Activated CD4-positive, alpha-beta memory T cell treated with anti-CD3 and anti-CD28 coated beads for 36 hours (primary cell): ENCODE measurements around the gene UPP2. TPM values are rescaled to one million over a fixed set of nuclear protein-coding genes. Genes with fewer than 3 reads are reported as not detected.

ENCODE experiments used
- CTCF ChIA-PET: fragments of 350-600 bp; sonication (Branson Sonifier 250); formaldehyde crosslinking; loops from one replicate; lab custom pipeline; 2021; ENCODE audit warnings: antibody characterized with exemption, inconsistent platforms; lab: Charles Lee
- POLR2A ChIA-PET: fragments of 350-600 bp; sonication (Branson Sonifier 250); formaldehyde crosslinking; loops from one replicate; lab custom pipeline; 2021; ENCODE audit warnings: antibody characterized with exemption; lab: Charles Lee
- DNase-seq: peaks from one replicate; pipeline ENCODE4 v3.0.0-alpha.2; 2020
- H3K27ac Mint-ChIP-seq: one replicate; pipeline ENCODE4 v1.8.0; 2021; ENCODE audit warnings: mixed read lengths
- H3K27me3 Mint-ChIP-seq: one replicate; pipeline ENCODE4 v1.8.0; 2021; ENCODE audit warnings: mixed read lengths
- H3K36me3 Mint-ChIP-seq: one replicate; pipeline ENCODE4 v1.8.0; 2021; ENCODE audit warnings: mixed read lengths
- H3K4me1 Mint-ChIP-seq: one replicate; pipeline ENCODE4 v1.8.0; 2021; ENCODE audit warnings: low read depth, mixed read lengths
- H3K4me3 Mint-ChIP-seq: one replicate; pipeline ENCODE4 v1.8.0; 2021; ENCODE audit warnings: mild to moderate bottlenecking, mixed read lengths
- H3K9me3 Mint-ChIP-seq: one replicate; pipeline ENCODE4 v1.8.0; 2021; ENCODE audit warnings: mixed read lengths
- intact Hi-C: fragments of 100-400 bp; cut with micrococcal nuclease; formaldehyde crosslinking; loops from one replicate; pipeline ENCODE4 v1.15.1; 2023
- total RNA-seq, 2 experiments: library from RNA; stranded (reverse); gene quantifications; one replicate each; pipeline ENCODE4 v1.2.3, GENCODE V29; 2021

The UPP2 gene
- total RNA-seq, 2 experiments from 2014 or later = not detected

DNA sequence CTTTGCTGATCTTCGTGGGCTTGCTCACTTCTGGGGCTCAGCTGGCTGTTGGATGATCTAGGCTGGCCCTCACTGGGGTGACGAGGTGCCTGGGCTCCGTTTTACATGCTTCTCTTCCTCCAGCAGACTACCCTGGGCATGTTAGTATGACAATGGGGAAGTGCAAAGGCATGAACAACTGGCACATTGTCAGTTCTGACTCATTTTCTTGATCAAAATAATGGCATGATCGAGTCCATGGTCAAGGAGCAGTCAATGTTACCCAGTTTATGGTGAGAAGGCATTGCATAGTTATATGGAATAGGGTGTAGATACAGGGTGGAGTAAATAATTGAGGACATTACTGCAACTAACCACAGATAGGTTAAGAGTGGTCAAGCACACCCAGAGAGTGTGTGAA lies 10.0 kb upstream of the UPP2 start:
- Mint-ChIP-seq H3K27ac (no peak overlapping the region), H3K36me3 (peaks cover 2% of the 10 kb centered on the region), H3K27me3 (peaks cover 11% of the 10 kb centered on the region), H3K9me3 (peaks cover 17% of the 10 kb centered on the region), H3K4me1 (no peaks in the 10 kb centered on the region), H3K4me3 (no peak overlapping the region)
- POLR2A ChIA-PET = no interaction called here
- CTCF ChIA-PET = interaction anchor here (1.1 kb wide), 1 partner anchor 663 kb away, joined by 3 read pairs; no protein-coding TSS in a partner anchor
- intact Hi-C loops = no loop called here
- DNase-seq = no peak

DNA sequence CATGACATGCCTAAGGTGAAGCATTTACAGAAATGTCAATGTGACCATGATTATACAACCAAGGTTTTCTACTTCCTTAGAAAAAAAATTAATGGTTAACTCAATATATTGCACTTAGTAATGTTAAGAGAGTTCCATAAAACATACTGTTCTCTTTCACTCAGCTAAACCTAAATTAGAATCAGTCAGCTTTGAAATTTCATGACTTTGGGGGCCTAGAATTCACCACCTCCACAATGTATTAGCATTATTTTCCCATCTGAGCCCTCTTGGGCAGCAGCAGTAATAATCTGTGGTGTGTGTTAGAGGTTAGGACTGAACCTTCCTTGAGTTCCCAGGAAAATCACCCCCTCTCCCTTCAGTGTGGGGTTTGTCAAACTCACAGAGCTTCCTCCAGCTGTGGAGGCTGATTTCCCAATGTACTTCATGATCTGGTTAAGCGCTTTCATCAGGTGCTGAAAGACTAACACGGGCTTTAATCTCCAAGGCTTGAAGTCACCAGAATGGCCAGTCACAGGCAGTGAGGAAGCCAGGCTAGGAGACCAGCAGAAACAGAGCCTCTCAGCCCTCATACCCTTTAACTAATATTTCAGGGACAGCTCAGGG lies 7.1 kb upstream of the UPP2 start:
- POLR2A ChIA-PET = no interaction called here

DNA sequence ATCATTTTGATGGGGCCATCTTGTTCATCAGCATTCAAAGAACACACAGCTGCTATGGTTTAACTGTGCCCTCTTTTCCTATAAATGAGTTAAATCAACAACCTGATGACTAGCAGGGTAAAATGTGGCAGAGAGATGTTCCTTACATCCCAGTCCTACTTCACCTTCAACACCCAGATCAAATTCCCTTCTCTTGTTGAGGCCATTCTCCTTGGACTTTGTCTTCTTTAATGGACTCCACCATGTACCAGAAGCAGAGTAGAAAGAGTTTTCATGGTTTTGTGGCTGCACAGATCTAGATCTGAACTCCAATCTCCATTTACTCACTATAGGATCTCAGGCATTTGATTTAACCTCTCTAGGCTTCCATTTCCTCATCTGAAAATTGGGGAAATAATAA lies 6.4 kb upstream of the UPP2 start:
- no peak for DNase-seq
- intact Hi-C loops = no loop called here
- H3K27ac Mint-ChIP-seq = no peak overlapping the region
- CTCF ChIA-PET = no interaction called here
- POLR2A ChIA-PET = no interaction called here
- H3K36me3 Mint-ChIP-seq = no peaks in the 10 kb centered on the region
- no peak overlapping the region for H3K4me3 Mint-ChIP-seq
- no peaks in the 10 kb centered on the region for H3K4me1 Mint-ChIP-seq
- H3K27me3 Mint-ChIP-seq = no peaks in the 10 kb centered on the region
- no peaks in the 10 kb centered on the region for H3K9me3 Mint-ChIP-seq

More for the DNA sequence above, 7.1 kb upstream of the UPP2 start:
- DNase-seq = no peak
- H3K4me1 Mint-ChIP-seq = no peaks in the 10 kb centered on the region
- no peak overlapping the region for H3K27ac Mint-ChIP-seq
- no peaks in the 10 kb centered on the region for H3K36me3 Mint-ChIP-seq
- H3K27me3 Mint-ChIP-seq = peaks cover 2% of the 10 kb centered on the region
- no peaks in the 10 kb centered on the region for H3K9me3 Mint-ChIP-seq
- intact Hi-C loops = no loop called here
- H3K4me3 Mint-ChIP-seq = no peak overlapping the region
- CTCF ChIA-PET = no interaction called here

DNA sequence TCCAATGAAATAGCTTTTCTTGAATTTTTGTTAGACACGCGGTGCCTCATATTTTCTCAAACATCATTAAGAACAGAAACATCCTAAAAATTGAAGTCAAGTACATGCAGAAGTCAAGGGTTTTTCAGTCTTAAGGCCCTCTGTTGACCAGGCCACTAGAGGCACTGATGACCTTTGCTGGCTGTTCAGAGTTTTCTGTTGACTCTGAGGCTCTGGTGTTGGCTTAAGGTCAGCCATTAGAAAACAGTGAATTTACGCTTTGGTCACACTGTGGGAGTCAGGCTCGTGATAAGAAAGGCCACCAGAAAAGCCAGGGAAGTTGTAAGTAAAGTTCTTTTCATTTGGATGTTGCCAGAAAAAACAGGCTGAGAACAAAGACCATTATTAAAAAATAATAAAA lies 5.8 kb upstream of the UPP2 start:
- DNase-seq = no peak
- intact Hi-C loops = no loop called here
- H3K9me3 Mint-ChIP-seq = no peaks in the 10 kb centered on the region
- no peak overlapping the region for H3K27ac Mint-ChIP-seq
- no peaks in the 10 kb centered on the region for H3K36me3 Mint-ChIP-seq
- no peak overlapping the region for H3K4me3 Mint-ChIP-seq
- no peaks in the 10 kb centered on the region for H3K27me3 Mint-ChIP-seq
- POLR2A ChIA-PET = no interaction called here
- no peaks in the 10 kb centered on the region for H3K4me1 Mint-ChIP-seq
- CTCF ChIA-PET = no interaction called here

DNA sequence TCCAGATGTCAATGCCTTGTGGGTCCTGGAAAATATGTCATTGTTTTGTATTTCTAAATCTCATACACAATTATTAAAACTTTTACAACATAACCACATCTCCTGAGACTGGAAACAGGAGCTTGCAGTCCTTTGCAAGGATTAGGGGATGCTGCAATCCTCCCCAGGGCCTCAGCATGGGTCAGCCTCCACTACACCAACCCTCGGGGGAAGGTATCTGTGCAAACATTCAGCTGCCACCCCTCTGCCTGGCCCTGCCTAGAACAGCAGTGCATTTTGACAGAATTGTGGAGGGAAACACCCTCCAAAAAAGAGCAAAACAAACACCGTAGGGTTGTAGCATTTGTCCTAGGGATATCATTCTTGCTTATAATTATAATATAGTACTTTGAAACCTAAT lies 4.2 kb upstream of the UPP2 start:
- no peak for DNase-seq
- ChIA-PET POLR2A (no interaction called here), CTCF (no interaction called here)
- H3K4me1 Mint-ChIP-seq = no peaks in the 10 kb centered on the region
- H3K9me3 Mint-ChIP-seq = no peaks in the 10 kb centered on the region
- intact Hi-C loops = no loop called here
- no peak overlapping the region for H3K4me3 Mint-ChIP-seq
- no peak overlapping the region for H3K27ac Mint-ChIP-seq
- no peaks in the 10 kb centered on the region for H3K36me3 Mint-ChIP-seq
- H3K27me3 Mint-ChIP-seq = no peaks in the 10 kb centered on the region

DNA sequence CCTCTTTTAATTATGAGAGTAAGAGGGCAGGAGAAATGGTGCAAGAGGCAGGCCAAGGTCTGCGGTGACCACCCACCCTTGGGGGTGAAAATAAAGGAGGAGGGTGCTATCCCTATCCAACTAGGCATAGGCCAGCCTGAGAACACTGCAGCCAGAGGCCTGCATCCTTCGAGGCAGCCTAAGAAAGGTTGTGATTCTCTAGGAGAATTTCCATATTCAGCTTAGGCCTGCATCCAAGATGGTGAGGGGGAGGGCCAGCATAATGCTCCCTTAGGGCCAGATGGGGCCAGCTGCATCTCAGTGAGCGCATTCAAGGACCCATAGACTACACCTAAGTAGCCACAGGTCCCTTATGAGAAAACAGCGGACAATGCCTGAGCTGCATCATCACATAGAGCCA lies 3.5 kb upstream of the UPP2 start:
- intact Hi-C loops = no loop called here
- Mint-ChIP-seq H3K9me3 (no peaks in the 10 kb centered on the region), H3K4me3 (no peak overlapping the region), H3K36me3 (no peaks in the 10 kb centered on the region), H3K4me1 (no peaks in the 10 kb centered on the region), H3K27me3 (no peaks in the 10 kb centered on the region), H3K27ac (no peak overlapping the region)
- no peak for DNase-seq
- CTCF ChIA-PET = no interaction called here
- POLR2A ChIA-PET = no interaction called here

DNA sequence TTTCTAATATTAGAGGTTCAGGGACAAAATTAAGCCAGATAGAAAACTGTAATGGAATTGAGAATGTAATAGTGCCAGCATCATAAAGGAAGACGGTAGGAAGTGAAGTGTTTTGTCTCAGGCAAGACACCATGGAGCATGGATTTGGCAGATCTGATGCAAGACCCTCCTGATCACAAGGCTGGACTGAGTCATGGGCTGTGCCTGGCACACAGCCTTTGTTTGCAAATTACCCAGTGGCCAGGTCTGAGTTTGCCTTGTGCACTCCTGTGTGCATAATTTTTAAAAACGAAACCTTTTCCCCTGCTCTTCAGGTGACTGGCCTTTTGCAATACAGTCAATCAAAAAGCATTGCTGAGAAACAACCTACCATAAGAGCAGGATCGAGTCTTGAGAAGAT lies 2.0 kb upstream of the UPP2 start:
- Mint-ChIP-seq H3K27me3 (peaks cover 2% of the 10 kb centered on the region), H3K9me3 (no peaks in the 10 kb centered on the region), H3K4me1 (no peaks in the 10 kb centered on the region), H3K27ac (no peak overlapping the region), H3K36me3 (no peaks in the 10 kb centered on the region), H3K4me3 (no peak overlapping the region)
- intact Hi-C loops = no loop called here
- DNase-seq = no peak
- ChIA-PET POLR2A (no interaction called here), CTCF (no interaction called here)

DNA sequence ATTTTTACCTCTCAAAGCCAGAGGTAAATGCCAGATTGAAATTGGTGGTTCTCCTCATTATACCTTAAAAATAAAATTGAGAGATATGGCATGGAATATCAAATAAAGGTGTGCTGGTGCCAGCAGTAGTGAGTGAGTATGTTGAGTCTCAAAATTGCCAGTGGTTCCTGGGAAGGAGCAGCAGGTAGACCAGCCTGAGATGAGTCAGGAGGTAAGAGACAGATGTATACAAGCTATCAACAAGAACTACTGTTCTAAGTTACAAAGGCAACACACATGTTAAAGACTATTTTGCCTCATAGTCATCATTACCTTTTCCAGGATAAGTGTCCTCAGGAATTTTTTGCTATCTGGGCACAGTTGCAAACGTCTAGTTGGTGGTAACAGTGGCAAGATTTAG lies 1.3 kb upstream of the UPP2 start:
- peaks cover 4% of the 10 kb centered on the region for H3K27me3 Mint-ChIP-seq
- no peak overlapping the region for H3K27ac Mint-ChIP-seq
- ChIA-PET CTCF (no interaction called here), POLR2A (no interaction called here)
- no peak for DNase-seq
- H3K4me1 Mint-ChIP-seq = no peaks in the 10 kb centered on the region
- H3K9me3 Mint-ChIP-seq = no peaks in the 10 kb centered on the region
- H3K36me3 Mint-ChIP-seq = no peaks in the 10 kb centered on the region
- intact Hi-C loops = no loop called here
- no peak overlapping the region for H3K4me3 Mint-ChIP-seq

DNA sequence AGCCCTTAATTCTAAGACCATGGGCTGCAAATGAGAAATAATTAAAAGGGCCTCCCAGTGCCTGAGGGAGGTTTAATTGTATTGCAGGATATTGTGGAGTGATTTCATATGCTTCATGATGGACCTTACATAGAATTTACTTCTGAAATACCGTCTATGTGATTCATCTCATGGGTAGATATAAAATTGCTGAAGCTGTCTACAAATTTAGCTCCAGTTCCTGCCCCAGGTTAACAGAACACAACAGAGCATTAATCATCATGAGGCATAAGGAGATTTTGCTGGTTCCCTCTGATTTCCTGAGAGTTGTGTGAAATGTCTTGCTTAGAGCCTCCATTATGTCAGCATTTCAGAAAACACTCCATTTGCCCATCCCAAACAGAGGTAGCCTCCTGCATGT lies 770 bp downstream of the UPP2 start:
- H3K27me3 Mint-ChIP-seq = peaks cover 6% of the 10 kb centered on the region
- no peaks in the 10 kb centered on the region for H3K36me3 Mint-ChIP-seq
- ChIA-PET POLR2A (no interaction called here), CTCF (no interaction called here)
- intact Hi-C loops = no loop called here
- H3K4me3 Mint-ChIP-seq = no peak overlapping the region
- DNase-seq = no peak
- H3K9me3 Mint-ChIP-seq = no peaks in the 10 kb centered on the region
- no peaks in the 10 kb centered on the region for H3K4me1 Mint-ChIP-seq
- H3K27ac Mint-ChIP-seq = no peak overlapping the region

DNA sequence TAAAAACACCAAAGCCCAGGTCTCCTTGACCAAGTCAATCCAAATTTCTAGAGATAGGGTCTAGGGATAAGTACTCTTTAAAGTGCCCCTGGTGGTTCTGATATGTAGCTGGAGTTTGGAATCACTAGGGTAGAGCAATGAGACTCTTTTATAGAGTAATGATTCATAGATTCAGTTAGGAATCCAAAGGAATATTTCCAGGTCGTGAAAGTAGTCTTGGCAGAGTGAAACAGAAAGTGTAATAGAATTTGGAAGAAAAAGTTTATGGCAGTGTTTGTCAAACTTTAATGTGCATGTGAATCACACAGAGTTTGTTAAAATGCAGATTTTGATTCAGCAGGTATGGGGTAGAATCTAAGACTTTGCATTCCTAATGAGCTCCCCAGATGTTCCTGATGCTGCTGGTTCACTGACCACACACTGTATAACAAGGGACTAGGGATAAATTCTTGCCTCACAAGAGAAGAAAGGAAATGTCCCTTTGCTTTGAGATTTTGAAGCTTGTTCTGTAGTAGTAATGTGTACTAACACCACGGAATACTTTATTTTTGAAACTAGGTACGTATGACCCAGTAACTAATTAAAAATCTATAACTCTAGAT lies 1.8 kb downstream of the UPP2 start:
- Mint-ChIP-seq H3K27ac (no peak overlapping the region), H3K9me3 (no peaks in the 10 kb centered on the region), H3K36me3 (no peaks in the 10 kb centered on the region), H3K4me1 (no peaks in the 10 kb centered on the region), H3K4me3 (no peak overlapping the region), H3K27me3 (peaks cover 6% of the 10 kb centered on the region)
- intact Hi-C loops = no loop called here
- POLR2A ChIA-PET = no interaction called here
- CTCF ChIA-PET = no interaction called here
- DNase-seq = no peak

DNA sequence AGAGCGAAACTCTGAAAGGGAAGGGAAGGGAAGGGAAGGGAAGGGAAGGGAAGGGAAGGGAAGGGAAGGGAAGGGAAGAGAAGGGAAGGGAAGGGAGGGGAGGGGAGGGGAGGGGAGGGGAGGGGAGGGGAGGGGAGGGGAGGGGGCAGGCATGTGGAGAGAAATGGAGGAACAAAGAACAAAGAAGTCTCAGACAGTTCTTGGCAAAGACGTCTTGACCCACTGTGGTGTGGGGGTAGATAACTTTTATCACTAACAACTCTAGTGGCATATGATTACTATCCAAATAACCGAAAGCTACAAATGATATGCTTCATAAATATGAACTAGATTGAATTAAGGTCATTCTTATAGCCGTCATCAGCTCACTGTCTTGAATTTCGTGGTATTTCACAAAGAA lies 3.2 kb downstream of the UPP2 start:
- H3K9me3 Mint-ChIP-seq = no peaks in the 10 kb centered on the region
- no peaks in the 10 kb centered on the region for H3K4me1 Mint-ChIP-seq
- intact Hi-C loops = no loop called here
- DNase-seq = no peak
- H3K27ac Mint-ChIP-seq = no peak overlapping the region
- ChIA-PET POLR2A (no interaction called here), CTCF (no interaction called here)
- peaks cover 6% of the 10 kb centered on the region for H3K27me3 Mint-ChIP-seq
- H3K36me3 Mint-ChIP-seq = no peaks in the 10 kb centered on the region
- no peak overlapping the region for H3K4me3 Mint-ChIP-seq

DNA sequence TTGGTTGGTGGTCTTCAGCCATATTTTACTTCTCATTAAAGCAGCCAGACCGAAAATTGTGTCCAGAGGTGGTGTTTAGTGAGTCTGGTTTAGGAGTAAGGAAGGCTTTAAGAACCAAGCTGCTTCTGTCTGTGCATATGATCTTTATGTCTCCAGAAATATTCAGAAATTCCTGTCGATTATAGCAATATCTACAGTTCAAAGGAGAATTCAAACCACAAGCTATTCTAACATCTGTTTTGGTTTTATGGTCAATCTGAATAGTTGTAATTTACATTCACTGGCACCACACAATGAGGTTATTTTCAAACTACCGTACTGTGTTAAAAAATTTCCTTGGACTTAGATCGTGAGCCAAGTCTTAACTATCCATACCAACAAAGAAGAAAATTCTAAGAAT lies 11.3 kb downstream of the UPP2 start:
- no peaks in the 10 kb centered on the region for H3K4me1 Mint-ChIP-seq
- no peak for DNase-seq
- CTCF ChIA-PET = interaction anchor here (1.4 kb wide), 1 partner anchor 89 kb away, joined by 3 read pairs; no protein-coding TSS in a partner anchor
- no peaks in the 10 kb centered on the region for H3K36me3 Mint-ChIP-seq
- peaks cover 6% of the 10 kb centered on the region for H3K27me3 Mint-ChIP-seq
- intact Hi-C loops = no loop called here
- no peaks in the 10 kb centered on the region for H3K9me3 Mint-ChIP-seq
- POLR2A ChIA-PET = no interaction called here
- no peak overlapping the region for H3K4me3 Mint-ChIP-seq
- H3K27ac Mint-ChIP-seq = no peak overlapping the region

DNA sequence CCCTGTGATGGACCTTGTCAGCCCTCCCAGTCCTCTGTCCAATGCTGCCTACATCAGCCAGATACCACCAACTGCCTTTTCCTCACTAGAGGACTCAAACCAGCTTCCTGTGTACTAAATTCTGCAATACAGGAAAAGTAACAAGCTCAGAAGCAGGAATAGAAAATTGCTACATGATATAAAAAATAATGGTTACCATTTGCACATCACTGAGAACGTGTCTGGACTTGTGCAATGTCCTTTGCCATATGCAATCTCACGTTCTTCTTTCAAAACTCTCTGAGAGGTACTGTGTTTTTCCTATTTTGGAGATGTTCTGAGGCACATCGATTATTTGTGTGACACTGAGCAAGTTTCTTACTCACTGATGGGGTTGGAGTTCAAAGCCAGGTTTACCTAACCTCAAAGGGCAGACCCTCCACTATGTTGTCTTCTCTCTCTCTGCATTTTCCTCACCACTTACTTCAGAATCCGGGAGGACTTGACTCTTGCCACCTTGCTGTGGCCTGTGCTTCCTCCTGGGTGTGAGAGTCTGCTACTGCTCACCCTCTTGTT lies 12.1 kb downstream of the UPP2 start:
- H3K27me3 Mint-ChIP-seq = peaks cover 6% of the 10 kb centered on the region
- H3K27ac Mint-ChIP-seq = no peak overlapping the region
- intact Hi-C loops = no loop called here
- DNase-seq = no peak
- POLR2A ChIA-PET = no interaction called here
- H3K36me3 Mint-ChIP-seq = no peaks in the 10 kb centered on the region
- no peaks in the 10 kb centered on the region for H3K4me1 Mint-ChIP-seq
- no peak overlapping the region for H3K4me3 Mint-ChIP-seq
- CTCF ChIA-PET = interaction anchor here (1.4 kb wide), 1 partner anchor 89 kb away, joined by 3 read pairs; no protein-coding TSS in a partner anchor
- no peaks in the 10 kb centered on the region for H3K9me3 Mint-ChIP-seq
